ENCODE measurements around the gene PGLYRP1.

The PGLYRP1 gene

DNA sequence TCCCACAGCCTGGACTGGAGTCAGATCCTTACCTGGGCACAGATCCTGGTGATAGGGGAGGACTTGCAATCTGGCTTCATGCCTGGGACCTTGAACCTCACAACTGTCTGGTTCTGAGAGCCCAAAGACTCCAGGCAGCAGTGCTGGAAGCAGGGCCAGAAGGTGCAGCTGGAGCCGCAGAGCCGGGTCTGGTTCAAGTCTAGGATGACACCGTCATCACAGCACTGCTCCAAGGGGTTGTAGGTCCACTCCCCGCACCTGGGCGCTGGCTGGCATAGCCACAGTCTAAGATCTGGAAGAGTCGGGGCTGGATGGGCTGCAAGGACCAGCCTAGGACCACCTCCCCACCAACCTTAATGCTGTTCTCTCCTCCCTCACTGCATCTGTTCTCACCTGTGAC is 17.3 kb upstream of the PGLYRP1 start (continued):
- no peak for TF ChIP-seq ELK4 (IDR thresholded peaks at IDR 0.05; ENCODE audit: borderline replicate concordance, low read depth, low read length)
- no peak for TF ChIP-seq ZNF114 (tag by site-specific recombination; IDR thresholded peaks at IDR 0.05)
- no peak for TF ChIP-seq GFI1B (tag by site-specific recombination; IDR thresholded peaks at IDR 0.05)

DNA sequence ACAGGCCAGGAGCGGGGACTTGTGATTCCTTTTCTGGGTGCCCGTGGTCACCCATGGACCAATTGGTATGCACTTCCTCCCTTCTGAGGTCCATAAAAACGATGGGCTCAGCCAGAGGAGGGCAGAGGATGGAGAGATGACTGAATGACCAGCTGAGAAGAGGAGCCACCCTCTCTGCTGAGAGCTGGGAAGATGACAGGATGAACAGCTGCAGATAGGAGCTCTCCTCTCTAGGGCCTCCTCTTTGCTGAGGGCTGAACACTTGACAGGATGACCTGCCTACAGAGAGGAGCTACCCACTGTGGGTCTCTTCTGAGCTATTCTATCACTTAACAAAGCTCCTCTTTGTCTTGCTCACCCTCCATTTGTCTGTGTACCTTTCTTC is 13.9 kb upstream of the PGLYRP1 start:
- Histone ChIP-seq H3K9me3 (ENCODE audit: control insufficient read depth, insufficient read depth, low read depth, low read length) (no peaks in the 10 kb centered on the region), H3K36me3 (ENCODE audit: control insufficient read depth in 2 of 2, insufficient read depth in 1 of 2, low read length in 2 of 2) (no peaks in the 10 kb centered on the region), H3K4me1 (ENCODE audit: control insufficient read depth, insufficient read depth, low read length) (peaks cover 13% of the 10 kb centered on the region), H3K27ac (ENCODE audit: extremely low read depth, low read depth, low read length) (no peak overlapping the region), H3K4me3 (ENCODE audit: low read depth, low read length) (no peak overlapping the region)
- ChIA-PET POLR2A (interaction anchor here (0.8 kb wide), 1 partner anchor 32 kb away, joined by 3 read pairs; no protein-coding TSS in a partner anchor), CTCF (interaction anchor here (1.0 to 21.8 kb wide), 6 partner anchors 8 to 228 kb away, joined by 3 to 625 read pairs (median 4); no protein-coding TSS in a partner anchor)
- TF ChIP-seq SP3 (tag by site-specific recombination; IDR thresholded peaks at IDR 0.05) (no peak), ZNF585B (tag by site-specific recombination; IDR thresholded peaks at IDR 0.05) (no peak), ZNF639 (tag by site-specific recombination; IDR thresholded peaks at IDR 0.05) (no peak), SETDB1 (IDR thresholded peaks at IDR 0.05; ENCODE audit: insufficient read length, low read length) (no peak), ZNF174 (tag by site-specific recombination; IDR thresholded peaks at IDR 0.05) (no peak), ZBTB49 (tag by site-specific recombination; IDR thresholded peaks at IDR 0.05; ENCODE audit: low read depth) (no peak), PRDM4 (tag by site-specific recombination; IDR thresholded peaks at IDR 0.05) (no peak), ZNF776 (tag by site-specific recombination; IDR thresholded peaks at IDR 0.05; ENCODE audit: borderline replicate concordance) (no peak), ZNF266 (tag by site-specific recombination; IDR thresholded peaks at IDR 0.05; ENCODE audit: low read depth) (no peak)
- TF ChIP-seq, protein P1, sequence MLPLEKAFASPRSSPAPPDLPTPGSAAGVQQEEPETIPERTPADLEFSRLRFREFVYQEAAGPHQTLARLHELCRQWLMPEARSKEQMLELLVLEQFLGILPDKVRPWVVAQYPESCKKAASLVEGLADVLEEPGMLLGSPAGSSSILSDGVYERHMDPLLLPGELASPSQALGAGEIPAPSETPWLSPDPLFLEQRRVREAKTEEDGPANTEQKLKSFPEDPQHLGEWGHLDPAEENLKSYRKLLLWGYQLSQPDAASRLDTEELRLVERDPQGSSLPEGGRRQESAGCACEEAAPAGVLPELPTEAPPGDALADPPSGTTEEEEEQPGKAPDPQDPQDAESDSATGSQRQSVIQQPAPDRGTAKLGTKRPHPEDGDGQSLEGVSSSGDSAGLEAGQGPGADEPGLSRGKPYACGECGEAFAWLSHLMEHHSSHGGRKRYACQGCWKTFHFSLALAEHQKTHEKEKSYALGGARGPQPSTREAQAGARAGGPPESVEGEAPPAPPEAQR (tag by site-specific recombination; IDR thresholded peaks at IDR 0.05): no peak

Measured in HEK293 (cell line).